SK-N-DZ (cell line): ENCODE measurements around the gene TGFB2.
A peak's percentile ranks its signal among the peaks of the same experiment; 100 is the strongest.

Experiments
- DNase-seq: peaks from one replicate; pipeline ENCODE4 v3.0.0-alpha.2; 2015; ENCODE audit warnings: low spot score

TGFB2 gene

GRCh38 chr1:218361298-218362065 is 16.3 kb downstream of the TGFB2 start:
- peak; percentile 16 for DNase-seq

- DNase-seq: no peak
These were observed 17.4 kb downstream of the TGFB2 start for GRCh38 chr1:218362418-218363076.

- DNase-seq: no peak
These were observed 18.0 kb downstream of the TGFB2 start for GRCh38 chr1:218363141-218363540.

- DNase-seq: no peak
These were observed 19.0 kb downstream of the TGFB2 start for GRCh38 chr1:218364028-218364710.

GRCh38 chr1:218365226-218365999 is 20.3 kb downstream of the TGFB2 start:
- no peak for DNase-seq

- DNase-seq: no peak
These were observed 21.4 kb downstream of the TGFB2 start for GRCh38 chr1:218366322-218367052.

- no peak for DNase-seq
These were observed 22.0 kb downstream of the TGFB2 start for GRCh38 chr1:218367118-218367517.

- no peak for DNase-seq
These were observed 23.6 kb downstream of the TGFB2 start for GRCh38 chr1:218368686-218369085.

- DNase-seq: no peak
These were observed 24.8 kb downstream of the TGFB2 start for GRCh38 chr1:218369688-218370511.

GRCh38 chr1:218371927-218372672 is 27.0 kb downstream of the TGFB2 start:
- no peak for DNase-seq

- DNase-seq: no peak
These were observed 29.5 kb downstream of the TGFB2 start for GRCh38 chr1:218374401-218375353.

- no peak for DNase-seq
These were observed 31.6 kb downstream of the TGFB2 start for GRCh38 chr1:218376722-218377121.

GRCh38 chr1:218377143-218377660 is 32.1 kb downstream of the TGFB2 start:
- DNase-seq: no peak

- DNase-seq: no peak
These were observed 35.2 kb downstream of the TGFB2 start for GRCh38 chr1:218380125-218380977.

GRCh38 chr1:218382261-218382660 is 37.1 kb downstream of the TGFB2 start:
- DNase-seq: no peak

- no peak for DNase-seq
These were observed 37.9 kb downstream of the TGFB2 start for GRCh38 chr1:218383051-218383450.

- DNase-seq: no peak
These were observed 38.5 kb downstream of the TGFB2 start for GRCh38 chr1:218383681-218384080.
